Fibroblast of lung (primary cell): ENCODE measurements around the gene DNAJC18.

Experiments used
- EZH2 ChIP-seq: IDR thresholded peaks from 2 replicates; pipeline ENCODE4 v1.5.1; 2012; ENCODE audit warnings: low read length, control low read depth, mild to moderate bottlenecking; ENCODE audit errors: missing control alignments
- TF ChIP-seq, protein P1 (sequence below), 2 donors: IDR thresholded peaks in 1 of 2; conservative IDR thresholded peaks in 1 of 2; 1 replicate in 1 of 2; 2 replicates in 1 of 2; pipeline ENCODE4 v1.5.1; 2011 to 2012; ENCODE audit warnings: low read length in 2 of 2, control low read depth in 1 of 2, inconsistent platforms in 1 of 2, low read depth in 1 of 2, mild to moderate bottlenecking in 1 of 2

DNA sequence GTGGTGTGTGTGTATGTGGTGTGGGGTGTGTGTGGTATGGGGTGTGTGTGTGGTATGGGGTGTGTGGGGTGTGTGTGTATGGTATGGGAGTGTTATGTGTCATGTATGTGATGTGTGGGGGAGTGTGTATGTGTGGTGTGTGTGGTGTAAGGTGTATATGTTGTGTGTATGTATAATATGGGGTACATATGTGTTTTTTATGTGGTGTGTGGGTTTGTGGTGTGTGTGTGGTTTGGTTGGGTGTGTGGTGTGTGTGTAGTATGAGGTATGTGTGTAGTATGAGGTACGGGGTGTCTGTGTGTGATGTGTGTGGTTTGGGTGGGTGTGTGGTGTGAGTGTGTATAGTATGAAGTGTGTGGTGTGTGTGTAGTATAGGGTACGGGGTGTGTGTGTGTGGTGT, 11.9 kb upstream of the DNAJC18 start:
- TF ChIP-seq, protein P1, sequence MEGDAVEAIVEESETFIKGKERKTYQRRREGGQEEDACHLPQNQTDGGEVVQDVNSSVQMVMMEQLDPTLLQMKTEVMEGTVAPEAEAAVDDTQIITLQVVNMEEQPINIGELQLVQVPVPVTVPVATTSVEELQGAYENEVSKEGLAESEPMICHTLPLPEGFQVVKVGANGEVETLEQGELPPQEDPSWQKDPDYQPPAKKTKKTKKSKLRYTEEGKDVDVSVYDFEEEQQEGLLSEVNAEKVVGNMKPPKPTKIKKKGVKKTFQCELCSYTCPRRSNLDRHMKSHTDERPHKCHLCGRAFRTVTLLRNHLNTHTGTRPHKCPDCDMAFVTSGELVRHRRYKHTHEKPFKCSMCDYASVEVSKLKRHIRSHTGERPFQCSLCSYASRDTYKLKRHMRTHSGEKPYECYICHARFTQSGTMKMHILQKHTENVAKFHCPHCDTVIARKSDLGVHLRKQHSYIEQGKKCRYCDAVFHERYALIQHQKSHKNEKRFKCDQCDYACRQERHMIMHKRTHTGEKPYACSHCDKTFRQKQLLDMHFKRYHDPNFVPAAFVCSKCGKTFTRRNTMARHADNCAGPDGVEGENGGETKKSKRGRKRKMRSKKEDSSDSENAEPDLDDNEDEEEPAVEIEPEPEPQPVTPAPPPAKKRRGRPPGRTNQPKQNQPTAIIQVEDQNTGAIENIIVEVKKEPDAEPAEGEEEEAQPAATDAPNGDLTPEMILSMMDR (conservative IDR thresholded peaks at IDR 0.05 in 1 of 2, IDR thresholded peaks at IDR 0.05 in 1 of 2; ENCODE audit: low read depth in 1 of 2, low read length in 2 of 2) = no peak
- no peak for TF ChIP-seq EZH2
